HT1080 (cell line): Measurements from ENCODE around the gene PCSK6. TPM values are rescaled to one million over a fixed set of nuclear protein-coding genes. Genes with fewer than 3 reads are reported as not detected.
A peak's percentile ranks its signal among the peaks of the same experiment; 100 is the strongest.

Experiments used
- DNase-seq: peaks from one replicate; pipeline ENCODE4 v3.0.0-alpha.2; 2015; ENCODE audit warnings: low read depth
- total RNA-seq: library from RNA; depleted of rRNA; stranded (reverse); fragments of >200 nt; shearing (Covaris generic); gene quantifications from 2 replicates; pipeline ENCODE4 v1.2.3, GENCODE V29; 2014

The PCSK6 gene
- total RNA-seq, 1 experiment from 2014 or later = 15.1 TPM

GRCh38 chr15:101329867-101330380 is 159.6 kb downstream of the PCSK6 start:
- no peak for DNase-seq

GRCh38 chr15:101329309-101329863 is 160.1 kb downstream of the PCSK6 start:
- DNase-seq = no peak

- no peak for DNase-seq
Observed at GRCh38 chr15:101328001-101328400, 161.5 kb downstream of the PCSK6 start.

- DNase-seq = no peak
Observed at GRCh38 chr15:101327147-101327740, 162.3 kb downstream of the PCSK6 start.

GRCh38 chr15:101326462-101327146 is 162.9 kb downstream of the PCSK6 start:
- DNase-seq = no peak

- DNase-seq = no peak
Observed at GRCh38 chr15:101326026-101326315, 163.5 kb downstream of the PCSK6 start.

GRCh38 chr15:101325263-101326025 is 164.1 kb downstream of the PCSK6 start:
- DNase-seq = no peak

GRCh38 chr15:101324524-101325177 is 164.9 kb downstream of the PCSK6 start:
- DNase-seq = no peak

- DNase-seq = no peak
Observed at GRCh38 chr15:101323793-101324523, 165.5 kb downstream of the PCSK6 start.

GRCh38 chr15:101322854-101323477 is 166.5 kb downstream of the PCSK6 start:
- no peak for DNase-seq

- no peak for DNase-seq
Observed at GRCh38 chr15:101322016-101322695, 167.4 kb downstream of the PCSK6 start.

GRCh38 chr15:101320501-101321052 is 168.9 kb downstream of the PCSK6 start:
- peak; percentile 79 for DNase-seq

GRCh38 chr15:101318839-101319238 is 170.7 kb downstream of the PCSK6 start:
- DNase-seq = no peak

GRCh38 chr15:101318147-101318819 is 171.2 kb downstream of the PCSK6 start:
- DNase-seq = no peak

GRCh38 chr15:101317336-101317872 is 172.1 kb downstream of the PCSK6 start:
- DNase-seq = no peak

- no peak for DNase-seq
Observed at GRCh38 chr15:101316529-101316928, 173.0 kb downstream of the PCSK6 start.

GRCh38 chr15:101315736-101316135 is 173.8 kb downstream of the PCSK6 start:
- no peak for DNase-seq

- DNase-seq = no peak
Observed at GRCh38 chr15:101314336-101315125, 175.0 kb downstream of the PCSK6 start.
